Measurements from ENCODE around the gene ESR1.
"Not testable (repeated sequence)": the region's sequence is repeated elsewhere in the genome, so short reads cannot be mapped to it uniquely, and the experiment has no call there.

Gene ESR1

DNA sequence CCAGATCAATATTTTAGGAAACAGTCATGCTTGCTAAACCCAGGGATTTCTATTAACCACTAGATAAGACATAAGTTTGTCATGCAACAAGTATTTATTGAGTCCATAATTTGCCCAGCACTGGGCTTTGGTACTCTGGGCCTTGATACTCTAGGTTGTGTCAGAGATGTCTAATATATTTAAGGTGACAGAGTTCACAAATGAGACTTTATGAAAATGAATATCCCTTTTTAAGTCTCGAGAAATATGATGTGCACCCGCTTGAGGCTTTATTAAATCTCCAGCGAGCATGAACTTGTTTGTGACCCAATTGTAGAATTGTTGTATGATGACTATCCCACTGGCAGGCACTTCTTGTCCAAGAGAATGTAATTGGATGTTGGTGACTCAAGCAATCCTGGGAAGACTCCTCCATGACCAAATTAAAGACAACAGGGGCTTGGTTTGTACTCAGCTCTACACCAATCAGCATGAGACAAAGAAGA lies 109.2 kb downstream of the ESR1 start:
- Mint-ChIP-seq H3K36me3 (ENCODE audit: insufficient read depth) (no peaks in the 10 kb centered on the region), H3K27ac (no peak overlapping the region), H3K4me1 (ENCODE audit: low read depth in 2 of 2) (no peaks in the 10 kb centered on the region), H3K27me3 (no peaks in the 10 kb centered on the region), H3K4me3 (no peak overlapping the region), H3K9me3 (no peaks in the 10 kb centered on the region)
- no peak for ATAC-seq (replicated peaks)
- no peak for DNase-seq

DNA sequence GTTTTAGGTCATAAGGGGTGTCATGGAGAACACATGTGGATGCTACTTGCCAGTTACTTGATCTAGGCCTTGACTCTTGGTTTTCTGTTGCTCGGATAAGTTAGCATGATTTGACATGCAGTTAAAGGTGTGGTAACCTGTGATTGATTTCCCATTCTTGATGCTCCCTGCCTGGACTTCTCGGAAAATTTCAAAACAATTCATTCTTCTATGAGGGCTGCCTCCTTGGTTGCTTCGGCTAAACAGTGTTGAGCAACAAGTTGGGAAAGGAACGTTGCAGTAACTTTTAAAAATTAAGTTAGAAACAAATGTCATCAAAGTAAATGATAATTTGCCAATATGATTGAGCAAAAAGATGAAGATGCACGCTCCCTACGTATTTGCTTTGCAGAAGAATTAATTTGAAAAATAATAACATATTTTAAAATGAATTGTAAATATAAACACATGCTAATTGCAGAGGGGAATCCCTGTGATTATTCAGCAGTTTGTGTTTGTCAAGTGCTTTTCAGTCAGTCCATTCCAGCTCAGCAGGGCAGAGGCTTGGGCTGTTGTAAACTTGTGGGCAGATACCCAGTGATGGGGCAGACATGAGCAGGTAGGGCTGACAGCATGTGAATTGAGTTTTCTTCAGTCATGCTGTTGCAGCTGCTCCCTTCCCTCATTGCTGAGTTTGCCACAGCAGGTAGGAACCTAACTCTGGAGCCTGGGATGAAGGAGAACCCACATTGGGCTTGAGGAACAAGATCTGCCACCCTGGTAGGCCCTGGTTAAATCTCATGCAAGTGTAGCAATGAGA lies 110.2 kb downstream of the ESR1 start:
- ATAC-seq (replicated peaks) (no peak), DNase-seq (no peak)
- Mint-ChIP-seq H3K27ac (no peak overlapping the region), H3K36me3 (ENCODE audit: insufficient read depth) (no peaks in the 10 kb centered on the region), H3K27me3 (no peaks in the 10 kb centered on the region), H3K4me1 (ENCODE audit: low read depth in 2 of 2) (no peaks in the 10 kb centered on the region), H3K4me3 (no peak overlapping the region), H3K9me3 (no peaks in the 10 kb centered on the region)

DNA sequence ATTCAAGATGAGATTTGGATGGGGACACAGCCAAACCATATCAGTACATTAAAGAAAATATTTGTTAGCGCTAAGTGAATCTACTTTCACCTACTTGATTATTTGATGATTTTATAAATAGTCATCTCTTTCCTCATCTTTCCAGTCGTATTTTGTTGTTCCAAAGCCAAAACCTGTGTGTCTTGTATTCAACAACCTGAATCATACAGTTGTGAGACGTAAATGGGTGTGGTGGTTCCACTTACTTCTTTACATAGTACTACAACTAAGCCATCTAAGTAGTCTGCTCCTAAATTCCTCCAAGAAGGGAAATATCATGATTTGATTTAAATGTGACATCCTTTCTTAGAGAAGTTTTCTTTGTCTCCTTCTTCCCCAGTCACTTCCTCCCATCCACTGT lies 132.8 kb downstream of the ESR1 start:
- H3K9me3 Mint-ChIP-seq = peaks cover 0 to 8% of the 10 kb centered on the region in 2 donors
- H3K4me1 Mint-ChIP-seq (ENCODE audit: low read depth in 2 of 2) = no peaks in the 10 kb centered on the region
- ATAC-seq (replicated peaks) (no peak), DNase-seq (no peak)
- H3K4me3 Mint-ChIP-seq = no peak overlapping the region
- H3K27ac Mint-ChIP-seq = no peak overlapping the region
- H3K36me3 Mint-ChIP-seq (ENCODE audit: insufficient read depth) = no peaks in the 10 kb centered on the region
- H3K27me3 Mint-ChIP-seq = peaks cover 4 to 29% of the 10 kb centered on the region in 2 donors

DNA sequence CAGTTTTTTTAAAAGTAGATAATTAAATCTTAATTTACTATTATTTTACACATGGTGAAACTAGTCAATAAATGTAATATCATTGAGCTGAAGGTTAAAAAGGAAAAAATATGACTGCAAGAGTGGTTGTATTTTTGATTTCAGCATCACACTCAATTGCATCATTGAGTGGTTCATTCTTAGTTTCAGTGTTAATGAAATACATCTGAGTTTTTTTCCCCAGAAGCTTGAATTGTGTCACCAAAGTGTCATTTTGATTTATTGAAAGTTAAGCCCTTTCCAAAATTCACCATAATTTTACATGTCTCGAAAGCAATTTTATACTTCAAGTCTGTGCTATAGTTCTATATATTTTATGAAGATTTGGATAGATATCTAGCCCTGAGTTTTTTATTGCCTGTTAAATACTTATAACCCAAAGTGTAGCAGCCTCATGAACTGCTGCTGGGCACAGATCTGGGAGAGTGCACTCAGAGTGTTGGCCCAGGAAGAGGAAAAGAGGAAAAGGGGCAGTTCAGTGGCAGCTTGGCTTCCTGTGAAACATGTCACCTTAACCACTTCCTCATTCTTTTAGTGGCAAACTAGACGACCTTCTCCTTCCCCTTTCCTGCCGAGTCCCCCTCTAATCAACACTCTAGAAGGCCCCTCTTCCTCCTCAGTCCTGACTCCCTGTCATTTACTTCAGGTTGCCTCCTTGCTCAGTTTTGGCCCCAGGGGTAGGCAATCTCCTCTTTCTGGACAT lies 140.7 kb downstream of the ESR1 start:
- Mint-ChIP-seq H3K27ac (peak overlapping the region; percentile 46 to 90), H3K4me1 (ENCODE audit: low read depth in 2 of 2) (peaks cover 11 to 24% of the 10 kb centered on the region in 2 donors), H3K27me3 (no peaks in the 10 kb centered on the region), H3K36me3 (ENCODE audit: insufficient read depth) (no peaks in the 10 kb centered on the region), H3K9me3 (peaks cover 0 to 3% of the 10 kb centered on the region in 2 donors), H3K4me3 (peak overlapping the region; percentile 53 to 64)
- ATAC-seq (replicated peaks) = peak; percentile 51
- DNase-seq = no peak

DNA sequence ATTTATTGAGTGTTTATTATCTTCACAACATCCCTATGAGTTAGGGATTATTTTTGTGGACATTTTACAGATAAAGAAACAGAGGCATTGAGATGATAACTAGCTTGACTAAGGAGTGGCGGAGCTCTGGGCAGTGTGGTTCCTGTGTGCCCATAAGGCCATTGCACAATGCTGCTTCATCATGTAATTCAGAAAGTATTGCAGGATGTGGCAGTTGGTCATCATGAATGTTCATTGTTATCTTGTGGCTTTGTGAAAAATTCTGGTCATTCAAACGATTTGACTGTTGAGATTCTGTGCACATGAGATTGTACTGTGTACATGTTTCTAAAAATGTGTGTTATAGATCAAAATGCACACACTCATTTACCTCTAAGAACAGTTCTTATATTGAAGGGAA lies 150.8 kb downstream of the ESR1 start:
- no peak for ATAC-seq (replicated peaks)
- peaks cover 16 to 21% of the 10 kb centered on the region in 2 donors for H3K27me3 Mint-ChIP-seq
- H3K36me3 Mint-ChIP-seq (ENCODE audit: insufficient read depth) = peaks cover 3% of the 10 kb centered on the region
- peaks cover 10 to 11% of the 10 kb centered on the region in 2 donors for H3K4me1 Mint-ChIP-seq (ENCODE audit: low read depth in 2 of 2)
- no peak for DNase-seq
- no peak overlapping the region for H3K27ac Mint-ChIP-seq
- H3K4me3 Mint-ChIP-seq = no peak overlapping the region
- peaks cover 3 to 19% of the 10 kb centered on the region in 2 donors for H3K9me3 Mint-ChIP-seq

DNA sequence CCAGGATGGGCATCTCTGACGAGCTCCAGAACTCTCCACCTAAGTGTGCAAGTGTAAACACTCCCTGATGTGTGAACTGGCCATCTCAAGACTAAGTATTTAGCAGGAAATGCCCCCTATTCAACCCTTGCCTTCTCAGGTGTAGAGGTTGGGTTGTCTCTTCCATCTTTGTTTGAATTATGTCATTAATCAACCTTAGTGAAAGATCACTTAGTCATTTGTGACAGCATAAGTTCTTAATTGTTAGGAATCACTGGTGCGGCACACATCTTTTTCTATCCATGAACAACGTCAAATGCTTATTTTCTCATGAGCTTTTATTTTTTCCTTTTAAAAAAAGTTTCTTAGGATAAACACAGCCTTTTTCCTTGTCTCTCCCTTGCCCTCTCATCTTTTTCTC lies 151.6 kb downstream of the ESR1 start:
- no peak overlapping the region for H3K4me3 Mint-ChIP-seq
- no peak overlapping the region for H3K27ac Mint-ChIP-seq
- H3K9me3 Mint-ChIP-seq = peaks cover 3 to 19% of the 10 kb centered on the region in 2 donors
- DNase-seq (no peak), ATAC-seq (replicated peaks) (no peak)
- peaks cover 3% of the 10 kb centered on the region for H3K36me3 Mint-ChIP-seq (ENCODE audit: insufficient read depth)
- peaks cover 16 to 21% of the 10 kb centered on the region in 2 donors for H3K27me3 Mint-ChIP-seq
- H3K4me1 Mint-ChIP-seq (ENCODE audit: low read depth in 2 of 2) = peaks cover 10 to 11% of the 10 kb centered on the region in 2 donors

DNA sequence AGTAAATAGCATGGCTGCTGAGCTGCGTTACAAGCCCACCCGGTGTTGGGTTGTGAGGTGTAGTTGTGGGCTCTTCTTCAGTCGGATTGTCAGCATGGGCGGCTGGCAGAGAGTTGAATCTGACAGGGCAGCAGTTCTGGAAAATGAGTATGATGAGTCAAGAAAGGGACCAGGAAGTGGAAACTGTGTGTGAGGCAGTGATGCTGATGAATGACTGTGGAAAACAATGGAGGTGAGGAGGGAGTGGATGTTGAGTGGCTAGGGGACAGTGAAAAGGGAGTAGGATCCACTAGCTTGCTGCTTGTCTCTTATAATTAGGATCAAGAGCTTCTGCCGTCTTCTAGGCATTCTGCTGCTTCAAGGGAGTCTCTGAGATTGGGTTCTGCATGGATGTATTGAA lies 154.3 kb downstream of the ESR1 start:
- Mint-ChIP-seq H3K36me3 (ENCODE audit: insufficient read depth) (peaks cover 3% of the 10 kb centered on the region), H3K4me3 (no peak overlapping the region), H3K27ac (no peak overlapping the region), H3K27me3 (peaks cover 26 to 27% of the 10 kb centered on the region in 2 donors), H3K9me3 (peaks cover 3 to 19% of the 10 kb centered on the region in 2 donors), H3K4me1 (ENCODE audit: low read depth in 2 of 2) (peaks cover 10 to 11% of the 10 kb centered on the region in 2 donors)
- no peak for ATAC-seq (replicated peaks)
- DNase-seq = no peak

DNA sequence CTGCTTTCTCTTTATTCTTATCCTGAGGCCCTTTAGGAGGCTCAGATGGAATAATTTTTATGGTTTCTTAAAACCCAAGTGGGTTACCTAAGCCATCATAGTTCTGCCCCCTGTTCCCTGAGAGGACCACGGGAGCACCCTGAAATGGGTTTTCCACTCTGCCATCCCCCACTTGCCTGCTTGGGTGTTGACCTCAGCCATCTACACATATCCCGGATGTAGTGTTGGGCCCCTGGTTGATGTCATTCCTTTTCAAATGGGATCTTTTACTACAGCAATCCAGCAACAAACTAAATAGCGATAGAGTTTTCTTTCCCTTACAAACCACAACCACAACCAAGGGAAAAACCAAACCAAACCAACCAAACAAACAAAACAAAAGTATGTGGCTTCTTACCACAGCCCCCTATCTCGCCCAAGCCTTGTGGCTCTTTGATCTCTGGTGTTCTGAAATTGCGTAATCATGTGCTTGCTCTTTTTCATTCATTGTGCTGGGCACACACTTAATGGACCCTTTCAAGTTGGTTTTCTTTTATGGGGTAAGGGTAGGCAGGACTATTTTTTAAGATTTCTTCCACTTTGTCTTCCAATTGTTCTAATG lies 154.9 kb downstream of the ESR1 start:
- Mint-ChIP-seq H3K27ac (no peak overlapping the region), H3K9me3 (peaks cover 4 to 21% of the 10 kb centered on the region in 2 donors), H3K4me1 (ENCODE audit: low read depth in 2 of 2) (peaks cover 10 to 11% of the 10 kb centered on the region in 2 donors), H3K36me3 (ENCODE audit: insufficient read depth) (peaks cover 3% of the 10 kb centered on the region), H3K27me3 (peaks cover 32% of the 10 kb centered on the region in 2 donors), H3K4me3 (peak overlapping the region in 1 of 2 donors; percentile 3)
- peak; percentile 51 for ATAC-seq (replicated peaks)
- no peak for DNase-seq

DNA sequence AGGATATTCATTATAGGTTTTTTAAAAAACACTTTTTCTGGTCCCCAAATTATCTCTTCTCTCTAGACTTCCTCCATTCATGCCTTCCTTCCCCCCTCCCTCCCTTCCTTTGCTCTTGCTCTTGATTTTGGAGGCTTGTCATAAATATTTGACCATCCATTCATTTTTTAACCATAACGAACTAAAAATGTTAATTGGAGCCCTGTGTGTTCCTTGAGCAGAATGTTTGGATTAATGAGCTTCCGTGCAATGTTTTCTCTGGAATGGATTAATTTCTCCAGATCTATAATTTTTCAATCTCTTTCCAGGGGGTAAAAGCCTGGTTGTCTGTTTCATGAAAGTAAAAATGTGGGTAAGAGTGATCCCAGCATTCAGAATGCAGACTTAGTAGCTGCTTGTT lies 155.5 kb downstream of the ESR1 start:
- H3K27ac Mint-ChIP-seq = no peak overlapping the region
- DNase-seq = no peak
- H3K4me1 Mint-ChIP-seq (ENCODE audit: low read depth in 2 of 2) = peaks cover 10 to 11% of the 10 kb centered on the region in 2 donors
- no peak overlapping the region for H3K4me3 Mint-ChIP-seq
- peaks cover 4 to 24% of the 10 kb centered on the region in 2 donors for H3K9me3 Mint-ChIP-seq
- H3K36me3 Mint-ChIP-seq (ENCODE audit: insufficient read depth) = peaks cover 3% of the 10 kb centered on the region
- no peak for ATAC-seq (replicated peaks)
- peaks cover 38 to 39% of the 10 kb centered on the region in 2 donors for H3K27me3 Mint-ChIP-seq

DNA sequence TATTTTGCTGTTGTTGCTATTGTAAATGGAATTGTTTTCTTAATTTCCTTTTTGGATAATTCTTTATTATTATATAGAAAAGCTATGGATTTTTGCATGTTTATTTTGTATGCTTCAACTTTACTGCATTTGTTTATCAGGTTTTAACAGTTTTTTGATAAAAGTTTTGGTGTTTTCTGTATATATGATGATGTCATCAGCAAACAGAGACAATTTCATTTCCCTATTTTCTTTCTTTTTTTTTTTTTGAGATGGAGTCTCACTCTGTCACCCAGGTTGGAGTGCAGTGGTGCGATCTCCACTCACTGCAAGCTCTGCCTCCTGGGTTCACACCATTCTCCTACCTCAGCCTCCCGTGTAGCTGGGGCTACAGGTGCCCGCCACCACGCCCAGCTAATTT lies 156.9 kb downstream of the ESR1 start:
- peaks cover 4 to 24% of the 10 kb centered on the region in 2 donors for H3K9me3 Mint-ChIP-seq
- not testable (repeated sequence) for H3K36me3 Mint-ChIP-seq (ENCODE audit: insufficient read depth); H3K27ac Mint-ChIP-seq; ATAC-seq (replicated peaks); DNase-seq; H3K4me3 Mint-ChIP-seq
- peaks cover 10 to 11% of the 10 kb centered on the region in 2 donors for H3K4me1 Mint-ChIP-seq (ENCODE audit: low read depth in 2 of 2)
- H3K27me3 Mint-ChIP-seq = peaks cover 47 to 48% of the 10 kb centered on the region in 2 donors

DNA sequence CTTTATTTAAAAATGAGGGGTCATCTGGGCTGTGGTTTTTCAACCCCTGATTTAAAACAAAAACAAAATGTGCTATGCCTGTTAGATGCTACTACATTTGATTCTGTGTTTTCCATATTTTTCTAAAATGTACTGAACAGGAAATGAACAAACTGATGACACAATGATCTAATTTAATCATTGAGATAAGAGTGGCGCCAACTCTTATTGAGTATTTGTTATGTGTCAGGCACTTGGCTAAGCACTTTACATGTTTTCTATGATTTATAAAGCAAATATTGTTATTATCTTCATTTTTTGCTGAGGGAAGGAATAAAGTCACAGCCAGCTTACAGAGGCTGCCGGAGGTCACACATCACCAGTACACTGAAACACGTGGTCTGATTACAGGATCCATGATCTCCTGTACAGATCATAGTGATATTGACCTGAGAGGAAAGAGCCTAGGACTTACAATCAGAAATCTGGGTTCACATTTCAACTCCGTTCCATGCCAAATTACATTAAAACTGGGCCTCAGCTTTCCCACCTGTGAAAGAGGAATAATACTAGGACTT lies 166.7 kb downstream of the ESR1 start:
- H3K4me3 Mint-ChIP-seq = no peak overlapping the region

DNA sequence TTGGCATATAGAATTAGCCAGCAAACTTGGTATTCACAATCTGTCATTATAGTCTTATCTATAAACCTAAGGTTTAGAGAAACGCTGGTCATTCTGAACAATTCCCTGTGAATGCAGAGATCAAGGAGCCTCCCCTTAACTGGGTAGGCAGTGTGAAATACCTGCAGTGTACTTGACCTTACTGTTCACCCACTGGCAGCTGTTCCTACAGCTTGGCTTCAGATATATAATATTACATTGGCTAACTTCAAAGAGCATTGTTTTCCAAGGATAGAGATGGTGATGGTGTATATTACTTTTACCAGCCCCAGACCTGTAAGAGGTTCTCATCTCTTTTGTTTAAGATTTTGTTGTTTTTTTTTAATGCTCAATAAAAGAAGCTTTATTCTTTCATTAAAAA lies 168.3 kb downstream of the ESR1 start:
- Mint-ChIP-seq H3K27me3 (peaks cover 16 to 23% of the 10 kb centered on the region in 2 donors), H3K4me3 (no peak overlapping the region), H3K9me3 (no peaks in the 10 kb centered on the region), H3K4me1 (ENCODE audit: low read depth in 2 of 2) (no peaks in the 10 kb centered on the region), H3K27ac (no peak overlapping the region), H3K36me3 (ENCODE audit: insufficient read depth) (no peaks in the 10 kb centered on the region)
- DNase-seq (no peak), ATAC-seq (replicated peaks) (no peak)

More for the DNA sequence above, 166.7 kb downstream of the ESR1 start:
- H3K27me3 Mint-ChIP-seq = peaks cover 26 to 36% of the 10 kb centered on the region in 2 donors
- DNase-seq = no peak
- H3K9me3 Mint-ChIP-seq = no peaks in the 10 kb centered on the region
- no peak for ATAC-seq (replicated peaks)
- H3K4me1 Mint-ChIP-seq (ENCODE audit: low read depth in 2 of 2) = no peaks in the 10 kb centered on the region
- no peak overlapping the region for H3K27ac Mint-ChIP-seq
- H3K36me3 Mint-ChIP-seq (ENCODE audit: insufficient read depth) = no peaks in the 10 kb centered on the region

DNA sequence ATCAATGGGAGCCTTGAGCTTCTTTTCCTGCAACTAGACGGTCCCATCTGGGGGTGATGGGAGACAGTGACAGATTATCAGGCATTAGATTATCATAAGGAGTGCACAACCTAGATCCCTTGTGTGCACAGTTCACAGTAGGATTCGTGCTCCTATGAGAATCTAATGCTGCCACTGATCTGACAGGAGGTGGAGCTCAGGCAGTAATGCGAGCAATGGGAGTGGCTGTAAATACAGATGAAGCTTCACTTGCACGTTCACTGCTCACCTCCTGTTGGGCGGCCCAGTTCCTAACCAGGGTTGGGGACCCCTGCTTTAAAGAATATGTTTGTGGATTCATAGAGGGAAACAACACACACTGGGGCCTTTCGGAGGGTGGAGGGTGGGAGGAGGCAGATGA lies 180.7 kb downstream of the ESR1 start:
- ATAC-seq (replicated peaks); H3K4me1 Mint-ChIP-seq (ENCODE audit: low read depth in 2 of 2); H3K9me3 Mint-ChIP-seq; H3K27ac Mint-ChIP-seq; H3K4me3 Mint-ChIP-seq; H3K36me3 Mint-ChIP-seq (ENCODE audit: insufficient read depth); DNase-seq: not testable (repeated sequence)
- peaks cover 12 to 21% of the 10 kb centered on the region in 2 donors for H3K27me3 Mint-ChIP-seq
